ENCODE measurements around the gene ADAM29.
"Not testable (repeated sequence)": the region's sequence is repeated elsewhere in the genome, so short reads cannot be mapped to it uniquely, and the experiment has no call there.

ADAM29 gene

GRCh38 chr4:174948826-174949225 is 30.7 kb downstream of the ADAM29 start:
- no peak for DNase-seq (ENCODE audit: low spot score)

DNA sequence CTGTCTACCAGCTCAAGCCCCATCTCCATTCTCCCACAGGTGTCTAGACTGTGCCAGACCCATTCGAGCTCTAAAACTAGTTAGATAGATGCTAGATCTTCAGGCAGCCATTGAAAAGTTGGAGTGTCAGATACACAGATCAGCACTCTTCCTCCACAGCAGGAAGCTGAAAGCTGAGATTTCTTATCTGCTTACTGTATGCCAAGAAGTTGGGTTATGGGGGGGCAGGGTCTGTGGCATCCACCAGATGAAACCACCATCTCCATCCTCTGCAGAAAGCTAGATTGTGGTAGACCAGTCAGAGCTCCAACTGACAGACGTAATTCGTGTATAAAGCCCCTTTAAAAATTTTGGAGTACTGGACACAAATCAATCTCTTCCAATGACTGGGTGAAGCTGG is 54.8 kb downstream of the ADAM29 start:
- no peak for DNase-seq (ENCODE audit: low spot score)

DNA sequence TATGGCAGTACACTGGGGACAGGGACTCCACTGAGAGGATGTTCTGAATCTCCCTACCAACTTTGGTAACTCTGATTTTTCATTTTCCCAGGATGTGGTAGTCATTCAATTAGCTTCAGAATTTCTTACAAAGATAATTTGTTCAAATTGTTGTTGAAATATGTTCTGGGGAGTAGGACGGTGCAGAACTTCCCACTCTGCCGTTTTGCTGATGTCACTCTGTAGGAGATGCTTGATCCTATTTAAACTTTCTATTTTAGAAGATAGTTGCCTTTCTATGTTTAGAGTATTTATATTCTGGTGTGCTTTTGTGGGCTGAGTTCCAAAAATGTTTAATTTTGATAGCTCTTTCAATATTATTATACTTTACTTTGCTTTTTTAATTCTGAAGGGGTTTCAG is 55.2 kb downstream of the ADAM29 start:
- no peak for DNase-seq (ENCODE audit: low spot score)

DNA sequence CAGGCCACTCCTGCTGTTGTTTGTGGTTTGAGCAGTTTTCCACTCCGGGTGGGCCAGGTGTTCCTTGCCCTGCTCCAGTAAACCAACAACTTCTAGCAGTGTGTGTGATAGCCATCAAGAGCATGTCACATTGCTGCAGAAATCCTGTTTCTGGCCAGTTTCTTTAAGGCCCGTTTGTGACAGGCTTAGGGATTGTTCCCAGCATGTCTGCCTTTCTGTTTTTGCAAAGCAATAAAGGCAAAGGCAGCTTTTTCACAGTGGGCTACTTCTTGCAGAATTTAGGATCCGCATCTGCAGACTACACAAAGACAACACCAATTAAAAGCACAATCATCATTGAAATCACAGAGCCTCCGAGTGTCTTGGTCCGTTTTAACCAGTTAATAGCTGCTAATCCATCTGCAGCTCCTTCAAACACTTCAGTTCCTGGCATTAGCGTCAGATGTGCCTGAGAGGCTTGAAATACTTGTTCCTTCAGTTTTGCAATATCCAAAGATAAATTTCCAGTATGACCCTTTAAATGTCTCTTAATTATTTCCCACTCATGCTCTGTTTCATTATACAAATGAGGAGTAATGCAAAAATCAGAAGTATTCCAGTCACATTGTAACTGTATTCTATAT is 65.1 kb downstream of the ADAM29 start:
- no peak for DNase-seq (ENCODE audit: low spot score)

GRCh38 chr4:174983870-174984269 is 65.7 kb downstream of the ADAM29 start:
- not testable (repeated sequence) for DNase-seq (ENCODE audit: low spot score)

- no peak for DNase-seq (ENCODE audit: low spot score)
Observed at GRCh38 chr4:174989791-174990190, 71.6 kb downstream of the ADAM29 start.

- DNase-seq (ENCODE audit: low spot score), result no peak
Observed at GRCh38 chr4:174993916-174994315, 75.8 kb downstream of the ADAM29 start.

GRCh38 chr4:174996079-174996478 is 77.9 kb downstream of the ADAM29 start:
- DNase-seq (ENCODE audit: low spot score), result no peak

GRCh38 chr4:174999407-174999806 is 81.2 kb downstream of the ADAM29 start:
- no peak for DNase-seq (ENCODE audit: low spot score)

DNA sequence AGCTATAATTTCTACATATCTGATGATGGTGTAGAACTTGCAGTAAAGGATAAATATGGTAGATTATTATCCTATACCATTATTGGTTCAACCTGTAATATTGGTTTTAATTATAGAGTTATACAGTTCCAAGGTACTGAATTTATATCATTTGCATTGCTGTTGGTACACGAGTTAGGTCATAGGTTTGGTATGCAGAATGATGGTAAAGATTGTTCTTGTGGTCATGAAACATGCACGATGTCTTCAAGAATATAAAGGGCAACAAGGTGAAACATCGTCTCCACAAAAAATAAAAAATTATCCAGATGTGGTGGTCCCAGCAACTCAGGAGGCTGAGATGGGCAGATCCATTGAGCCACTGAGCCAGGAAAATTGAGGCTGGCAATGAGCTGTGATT is 99.6 kb downstream of the ADAM29 start:
- DNase-seq (ENCODE audit: low spot score), result no peak

DNA sequence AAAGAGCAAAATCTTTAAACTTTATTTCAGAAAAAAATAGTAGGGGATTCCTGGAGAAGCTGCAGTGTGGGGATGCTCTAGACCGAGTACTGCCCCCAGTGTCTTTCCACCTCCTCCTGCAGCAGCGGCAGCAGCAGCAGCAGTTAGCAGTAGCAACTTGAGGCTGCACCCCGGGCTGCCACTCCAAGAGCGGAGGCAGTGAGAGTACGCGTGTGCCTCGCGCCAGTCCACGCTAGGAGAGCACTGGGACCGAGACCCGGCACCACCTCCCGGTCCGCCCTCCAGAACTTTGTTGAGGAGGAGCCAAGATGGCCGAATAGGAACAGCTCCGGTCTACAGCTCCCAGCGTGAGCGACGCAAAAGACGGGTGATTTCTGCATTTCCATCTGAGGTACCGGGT is 101.3 kb downstream of the ADAM29 start:
- DNase-seq (ENCODE audit: low spot score), result not testable (repeated sequence)

Measured in globus pallidus (tissue), 1 donor.